ENCODE results near the gene NEK2.
"Not testable (repeated sequence)": the region's sequence is repeated elsewhere in the genome, so short reads cannot be mapped to it uniquely, and the experiment has no call there.

The NEK2 gene

GRCh38 chr1:211632808-211633523 is 42.5 kb downstream of the NEK2 start:
- DNase-seq (ENCODE audit: low spot score) = peak; percentile 80

GRCh38 chr1:211632117-211632807 is 43.2 kb downstream of the NEK2 start:
- DNase-seq (ENCODE audit: low spot score) = no peak

DNA sequence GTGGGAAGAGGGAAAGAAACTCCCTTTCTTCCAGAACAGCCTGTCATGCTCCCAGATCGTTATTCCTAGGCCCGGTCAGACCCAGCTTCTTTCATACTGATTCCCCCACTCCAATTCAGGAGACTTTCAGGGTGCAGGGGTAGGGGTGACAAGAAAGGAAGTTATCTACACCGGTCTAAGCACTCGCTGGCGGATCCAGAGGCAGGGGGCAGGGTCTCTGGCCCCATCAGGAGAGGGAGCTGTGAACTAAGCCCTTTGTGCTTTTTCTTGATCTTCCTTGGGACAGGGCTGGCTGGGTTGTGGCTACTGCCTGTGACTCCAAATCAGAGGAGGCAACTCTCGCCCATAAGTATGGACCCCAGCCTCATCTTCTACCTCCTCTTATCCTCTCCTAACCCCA is 44.3 kb downstream of the NEK2 start:
- DNase-seq (ENCODE audit: low spot score) = no peak

GRCh38 chr1:211630236-211631081 is 45.0 kb downstream of the NEK2 start:
- DNase-seq (ENCODE audit: low spot score) = no peak

DNA sequence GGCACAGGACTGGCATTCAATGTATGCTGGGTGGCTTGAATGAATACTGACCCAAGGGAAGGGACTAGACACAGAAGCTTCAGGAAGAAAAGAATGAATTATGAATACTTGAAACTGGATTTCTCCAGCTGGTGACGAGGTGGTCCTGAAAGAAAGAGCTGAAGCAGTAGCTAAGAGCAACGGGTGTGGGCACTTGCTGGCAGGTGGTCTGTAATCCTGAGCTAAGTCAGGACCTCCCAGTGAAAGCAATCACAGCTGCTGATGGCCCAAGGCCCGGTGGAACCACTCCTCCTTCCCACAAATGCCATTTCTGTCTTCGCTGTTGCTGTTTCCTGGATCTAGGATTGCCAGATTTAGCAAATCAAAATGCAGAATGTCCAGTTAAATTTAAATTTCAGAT is 47.0 kb downstream of the NEK2 start:
- DNase-seq (ENCODE audit: low spot score) = no peak

DNA sequence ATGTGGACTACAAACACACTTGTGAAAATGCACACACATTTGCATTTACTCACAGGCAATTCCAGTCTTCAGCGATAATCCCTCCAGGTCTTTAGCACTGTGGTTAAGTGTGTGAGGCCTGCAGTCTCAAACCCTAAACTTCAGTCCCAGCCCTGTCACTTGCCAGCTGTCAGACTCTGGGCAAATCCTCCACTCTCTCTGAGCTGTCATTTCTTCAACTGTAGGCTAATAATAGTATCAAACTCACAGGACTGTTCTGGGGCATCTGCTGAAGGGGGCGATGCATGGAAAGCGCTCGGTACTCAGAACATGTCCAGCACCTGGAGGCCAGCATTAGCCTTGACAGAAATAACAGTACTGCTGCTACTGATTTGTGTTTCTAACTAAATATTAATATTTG is 48.2 kb downstream of the NEK2 start:
- DNase-seq (ENCODE audit: low spot score) = no peak

DNA sequence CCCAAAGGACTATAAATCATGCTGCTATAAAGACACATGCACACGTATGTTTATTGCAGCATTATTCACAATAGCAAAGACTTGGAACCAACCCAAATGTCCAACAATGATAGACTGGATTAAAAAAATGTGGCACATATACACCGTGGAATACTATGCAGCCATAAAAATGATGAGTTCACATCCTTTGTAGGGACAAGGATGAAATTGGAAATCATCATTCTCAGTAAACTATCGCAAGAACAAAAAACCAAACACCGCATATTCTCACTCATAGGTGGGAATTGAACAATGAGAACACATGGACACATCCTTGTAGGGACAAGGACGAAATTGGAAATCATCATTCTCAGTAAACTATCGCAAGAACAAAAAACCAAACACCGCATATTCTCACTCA is 49.6 kb downstream of the NEK2 start:
- not testable (repeated sequence) for DNase-seq (ENCODE audit: low spot score)

- peak; percentile 67 for DNase-seq (ENCODE audit: low spot score)
Measured at GRCh38 chr1:211625040-211625439, 50.4 kb downstream of the NEK2 start.

DNA sequence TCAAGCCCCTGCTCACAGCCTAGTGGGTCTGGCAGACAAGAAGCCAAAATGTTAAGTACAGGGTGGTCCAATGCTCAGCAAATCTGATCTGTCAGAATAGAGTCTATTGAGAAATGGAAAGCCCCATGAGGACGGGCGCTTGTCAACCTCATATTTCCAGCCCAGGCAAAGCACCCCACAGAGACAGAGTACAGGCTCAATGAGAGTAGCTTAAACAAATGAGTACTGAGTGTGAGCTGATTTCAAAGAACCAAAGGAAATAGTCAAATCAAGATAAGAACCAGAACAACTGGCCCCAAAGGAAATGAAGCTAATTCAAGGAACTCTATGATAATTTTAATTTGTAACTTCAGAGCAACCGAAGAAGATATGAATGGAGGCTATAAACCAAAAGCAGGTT is 51.9 kb downstream of the NEK2 start:
- DNase-seq (ENCODE audit: low spot score) = no peak

- peak; percentile 35 for DNase-seq (ENCODE audit: low spot score)
Measured at GRCh38 chr1:211621447-211622198, 53.8 kb downstream of the NEK2 start.

GRCh38 chr1:211620097-211620496 is 55.3 kb downstream of the NEK2 start:
- DNase-seq (ENCODE audit: low spot score) = no peak

DNA sequence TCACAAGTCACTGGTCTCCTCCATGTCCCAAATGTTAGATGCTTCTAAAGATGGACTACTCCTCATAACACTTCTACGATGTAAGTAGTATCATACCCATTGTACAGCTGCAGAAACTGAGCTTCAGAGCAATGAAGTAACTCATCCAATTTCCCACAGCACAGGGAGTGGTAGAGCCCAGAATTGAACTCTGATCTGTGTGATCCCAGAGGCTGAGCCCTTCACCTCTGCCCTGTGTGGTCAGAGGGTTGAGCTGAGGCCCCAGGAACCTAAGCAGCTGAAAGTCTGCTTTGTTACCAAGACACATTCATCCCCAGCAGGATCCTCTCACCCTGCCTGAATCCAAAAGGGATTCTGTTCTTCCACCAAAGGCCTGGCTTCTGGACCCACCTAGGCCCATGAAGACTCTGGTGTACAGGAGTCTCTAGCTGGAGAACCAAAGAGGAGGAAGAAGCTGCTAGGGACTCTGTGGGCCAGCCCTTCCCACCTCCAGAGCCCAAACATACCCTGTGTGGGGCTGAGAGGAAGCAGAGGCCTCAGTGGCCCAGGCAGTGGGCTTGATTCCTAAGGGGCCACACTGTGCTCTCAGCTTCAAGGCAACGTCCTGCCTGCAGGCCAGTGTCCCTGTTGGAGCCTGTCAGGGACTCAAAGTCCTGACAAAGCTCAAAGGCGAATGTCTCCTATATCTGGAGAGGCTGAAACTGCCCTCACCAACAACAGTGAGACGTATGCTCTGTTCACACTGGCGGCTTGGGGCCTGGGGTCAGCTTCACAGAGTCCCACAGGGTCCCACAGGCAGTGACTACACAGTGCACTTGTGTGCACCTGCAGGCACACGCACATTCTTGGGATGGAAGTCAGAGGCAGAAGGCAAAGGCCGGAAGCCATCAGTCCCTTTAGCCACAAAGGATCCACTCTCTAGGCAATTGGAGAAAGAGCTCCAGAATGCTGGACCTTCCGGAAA is 56.1 kb downstream of the NEK2 start:
- no peak for DNase-seq (ENCODE audit: low spot score)

DNA sequence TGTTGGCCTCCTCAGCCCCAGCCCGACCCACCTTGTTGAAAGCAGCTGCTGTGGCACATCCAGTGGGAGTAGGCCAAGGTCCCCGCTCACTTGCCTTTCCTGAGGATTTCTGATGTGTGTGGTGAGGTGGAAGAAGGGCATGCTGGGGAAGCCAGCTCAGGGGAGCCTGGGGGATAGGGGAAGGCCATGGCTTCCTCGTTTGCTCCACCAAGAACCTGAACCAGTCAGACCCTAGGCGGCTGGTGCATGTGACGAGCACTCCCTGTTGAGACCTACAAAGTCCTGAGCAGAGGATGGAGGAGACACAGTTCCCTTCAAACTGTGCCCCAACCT is 58.5 kb downstream of the NEK2 start:
- no peak for DNase-seq (ENCODE audit: low spot score)

DNA sequence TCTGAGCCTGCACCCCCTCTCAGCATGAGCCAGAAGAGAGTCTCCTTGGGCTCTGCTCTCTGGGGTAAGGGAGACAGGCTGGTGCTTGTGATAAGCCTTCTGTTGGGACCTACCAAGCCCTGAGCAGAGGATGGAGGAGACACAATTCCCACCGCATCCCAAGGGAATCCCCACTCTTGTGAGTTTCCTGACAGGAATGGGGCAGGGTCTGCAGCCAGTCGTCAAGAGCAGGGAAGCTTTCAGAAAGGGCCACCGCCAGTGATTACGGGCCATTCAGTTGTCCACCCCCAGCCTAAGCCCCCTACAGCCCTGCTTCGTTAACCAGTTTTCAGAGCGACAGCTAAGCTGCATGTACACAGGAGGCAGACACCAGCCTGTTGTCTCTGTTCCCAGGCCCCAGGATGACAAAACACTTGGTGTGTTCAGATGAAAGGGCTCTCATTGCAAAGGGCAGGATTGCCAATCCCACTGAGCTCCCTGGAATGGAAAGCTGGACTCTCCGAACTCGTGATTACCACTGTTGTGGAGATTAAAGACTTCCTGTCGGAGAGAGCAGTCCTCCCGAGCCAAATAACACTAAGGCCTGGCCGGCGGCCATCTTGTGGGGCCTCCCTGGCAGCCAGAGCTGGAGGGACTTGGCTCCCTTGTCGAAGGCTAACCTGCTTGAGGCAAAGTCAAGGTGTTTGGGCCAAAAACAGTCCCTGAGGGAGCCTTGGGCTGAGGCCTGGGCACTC is 59.0 kb downstream of the NEK2 start:
- no peak for DNase-seq (ENCODE audit: low spot score)

DNA sequence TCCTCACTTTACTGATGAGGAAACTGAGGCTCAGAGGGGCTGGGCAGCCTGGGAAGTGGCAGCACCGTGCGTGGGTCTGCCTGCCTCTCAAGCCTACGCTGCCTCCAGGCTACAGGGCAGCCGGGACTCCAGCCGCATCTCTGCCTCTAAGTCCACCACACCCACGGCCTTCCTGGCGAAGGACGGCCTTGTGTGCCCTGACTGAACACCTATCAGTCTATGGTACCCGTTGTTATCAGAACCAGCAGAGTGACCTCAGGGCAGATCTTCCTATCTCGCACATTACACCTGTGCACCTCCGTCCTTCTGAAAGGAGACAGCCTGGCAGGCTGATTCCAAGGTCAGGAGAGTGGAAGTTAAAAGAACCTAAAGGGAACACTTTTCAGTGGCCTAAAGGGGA is 60.8 kb downstream of the NEK2 start:
- DNase-seq (ENCODE audit: low spot score) = no peak

DNA sequence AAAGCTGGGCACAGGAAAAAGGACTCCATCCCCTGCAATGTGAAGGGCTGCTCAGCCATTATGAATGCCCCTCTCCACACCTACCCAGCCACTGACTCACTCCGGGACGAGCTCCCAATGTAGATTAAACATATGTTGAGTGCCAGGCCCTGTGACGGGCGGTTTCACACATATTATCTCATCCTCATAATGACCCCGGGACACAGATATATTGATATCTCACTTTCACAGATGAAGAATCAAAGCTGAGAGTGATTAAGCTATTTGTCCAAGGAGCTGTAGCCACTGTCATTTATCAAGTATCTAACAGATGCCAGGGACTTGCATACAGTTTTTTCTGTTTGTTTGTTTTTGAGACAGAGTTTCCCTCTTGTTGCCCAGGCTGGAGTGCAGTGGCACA is 61.5 kb downstream of the NEK2 start:
- DNase-seq (ENCODE audit: low spot score) = no peak

DNA sequence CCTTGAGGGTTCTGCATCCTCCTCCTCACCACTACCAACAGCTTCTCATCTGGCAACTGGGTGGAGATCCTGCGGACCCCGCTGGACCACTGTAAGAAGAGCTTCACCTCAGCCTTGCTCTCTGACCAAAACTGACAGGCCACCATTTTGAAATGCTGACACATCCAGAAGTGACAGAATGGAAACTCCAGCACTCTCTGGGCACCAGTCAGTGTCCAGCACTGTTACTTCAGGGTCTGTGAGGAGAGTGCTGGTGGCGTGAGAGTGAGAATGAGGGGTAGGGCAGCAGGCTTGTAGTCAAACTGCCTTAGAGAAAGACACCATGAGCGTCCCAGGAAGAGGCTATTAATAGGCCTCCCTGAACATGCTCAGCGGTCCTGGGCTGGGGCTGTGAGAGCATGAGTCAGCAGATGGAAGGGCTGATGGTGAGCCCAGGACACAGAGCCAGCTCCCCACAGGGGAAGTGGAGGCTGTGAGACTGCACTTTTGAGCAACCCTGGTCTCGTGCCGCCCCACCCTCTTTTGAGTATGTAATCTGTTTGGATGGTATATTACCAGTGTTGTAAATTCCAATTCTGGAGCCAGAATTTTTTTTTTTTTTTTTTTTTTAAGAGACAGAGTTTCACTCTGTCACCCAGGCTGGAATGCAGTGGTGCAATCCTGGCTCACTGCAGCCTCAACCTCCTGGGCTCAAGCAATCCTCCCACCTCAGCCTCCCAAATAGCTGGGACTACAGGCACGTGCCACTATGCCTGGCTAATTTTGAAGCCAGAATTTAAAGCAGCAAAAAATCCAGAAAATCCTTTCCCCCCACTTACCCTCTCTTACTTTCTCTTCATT is 62.1 kb downstream of the NEK2 start:
- DNase-seq (ENCODE audit: low spot score) = peak; percentile 95

GRCh38 chr1:211612786-211613107 is 62.7 kb downstream of the NEK2 start:
- DNase-seq (ENCODE audit: low spot score) = no peak
